ENCODE measurements around the gene ANKRD33B.

GRCh38 chr5:10607023-10607665 is 43.3 kb downstream of the ANKRD33B start:
- no peak for TF ChIP-seq POLR2A (IDR thresholded peaks at IDR 0.05)
- TF ChIP-seq CTCF (IDR thresholded peaks at IDR 0.05): no peak
